HCT116 (cell line): Measurements from ENCODE around the gene RMND5A.

ENCODE experiments used
- ATF3 ChIP-seq: IDR thresholded peaks from 2 replicates; pipeline ENCODE4 v1.6.1; 2012
- CTCF ChIP-seq, 3 experiments: fragments of 200-600 bp in 1 of 3; sonication (generic) in 1 of 3; IDR thresholded peaks in 2 of 3; conservative IDR thresholded peaks in 1 of 3; 2 replicates each; pipeline ENCODE4 v1.5.1; 2012 to 2017; ENCODE audit warnings: low read depth in 2 of 3, low read length in 2 of 3, antibody characterized with exemption in 1 of 3, borderline replicate concordance in 1 of 3, control low read depth in 1 of 3, mild to moderate bottlenecking in 1 of 3, mixed read lengths in 1 of 3, mixed run types in 1 of 3, moderate library complexity in 1 of 3; ENCODE audit not compliant: insufficient read depth in 1 of 3
- EGR1 ChIP-seq: IDR thresholded peaks from 2 replicates; pipeline ENCODE4 v1.6.1; 2012; ENCODE audit warnings: low read depth
- ELF1 ChIP-seq: IDR thresholded peaks from 2 replicates; pipeline ENCODE4 v1.6.1; 2012; ENCODE audit warnings: low read depth, borderline replicate concordance
- EZH2 ChIP-seq: fragments of 200-600 bp; sonication (generic); IDR thresholded peaks from 2 replicates; pipeline ENCODE4 v1.6.1; 2017; ENCODE audit warnings: antibody characterized with exemption, mixed run types
- EZH2phosphoT487 ChIP-seq: fragments of 200-600 bp; IDR thresholded peaks from 2 replicates; pipeline ENCODE4 v1.6.1; 2018; ENCODE audit warnings: antibody characterized with exemption, borderline replicate concordance
- FOSL1 ChIP-seq: IDR thresholded peaks from 2 replicates; pipeline ENCODE4 v1.6.1; 2012; ENCODE audit warnings: low read depth
- POLR2A ChIP-seq: IDR thresholded peaks from 2 replicates; pipeline ENCODE4 v1.7.0; 2011; ENCODE audit warnings: borderline replicate concordance; ENCODE audit not compliant: insufficient read depth, insufficient read length; ENCODE audit errors: extremely low read depth
- POLR2AphosphoS5 ChIP-seq: IDR thresholded peaks from 2 replicates; pipeline ENCODE4 v1.6.1; 2011; ENCODE audit warnings: mild to moderate bottlenecking, low read depth, low read length, moderate library complexity
- SP1 ChIP-seq: IDR thresholded peaks from 2 replicates; pipeline ENCODE4 v1.6.1; 2012; ENCODE audit warnings: low read depth
- TCF7L2 ChIP-seq: IDR thresholded peaks from 2 replicates; pipeline ENCODE4 v1.7.0; 2011; ENCODE audit warnings: borderline replicate concordance, inconsistent platforms; ENCODE audit not compliant: insufficient read depth, insufficient read length; ENCODE audit errors: extremely low read depth
- YY1 ChIP-seq: IDR thresholded peaks from 2 replicates; pipeline ENCODE4 v1.6.1; 2011; ENCODE audit warnings: low read length, low read depth, moderate library complexity, mild to moderate bottlenecking; ENCODE audit not compliant: insufficient replicate concordance; ENCODE audit errors: extremely low read depth
- ZFX ChIP-seq: fragments of 450-650 bp; IDR thresholded peaks from 2 replicates; pipeline ENCODE4 v1.6.1; 2017
- TF ChIP-seq, protein P1 (sequence below): IDR thresholded peaks from 2 replicates; pipeline ENCODE4 v1.6.1; 2012; ENCODE audit warnings: low read depth

GRCh38 chr2:86679036-86679435 is 41.1 kb upstream of the RMND5A start:
- TF ChIP-seq TCF7L2 = no peak
- TF ChIP-seq CTCF (IDR thresholded peaks at IDR 0.05 in 2 of 3, conservative IDR thresholded peaks at IDR 0.05 in 1 of 3; ENCODE audit: borderline replicate concordance in 1 of 3, insufficient read depth in 1 of 3, low read depth in 2 of 3, low read length in 2 of 3) = no peak
- no peak for TF ChIP-seq EZH2phosphoT487
- TF ChIP-seq YY1 = no peak
- TF ChIP-seq POLR2A = no peak
- no peak for TF ChIP-seq EGR1
- no peak for TF ChIP-seq POLR2AphosphoS5
- TF ChIP-seq FOSL1 = no peak
- no peak for TF ChIP-seq ATF3
- no peak for TF ChIP-seq ZFX
- no peak for TF ChIP-seq SP1
- TF ChIP-seq, protein P1, sequence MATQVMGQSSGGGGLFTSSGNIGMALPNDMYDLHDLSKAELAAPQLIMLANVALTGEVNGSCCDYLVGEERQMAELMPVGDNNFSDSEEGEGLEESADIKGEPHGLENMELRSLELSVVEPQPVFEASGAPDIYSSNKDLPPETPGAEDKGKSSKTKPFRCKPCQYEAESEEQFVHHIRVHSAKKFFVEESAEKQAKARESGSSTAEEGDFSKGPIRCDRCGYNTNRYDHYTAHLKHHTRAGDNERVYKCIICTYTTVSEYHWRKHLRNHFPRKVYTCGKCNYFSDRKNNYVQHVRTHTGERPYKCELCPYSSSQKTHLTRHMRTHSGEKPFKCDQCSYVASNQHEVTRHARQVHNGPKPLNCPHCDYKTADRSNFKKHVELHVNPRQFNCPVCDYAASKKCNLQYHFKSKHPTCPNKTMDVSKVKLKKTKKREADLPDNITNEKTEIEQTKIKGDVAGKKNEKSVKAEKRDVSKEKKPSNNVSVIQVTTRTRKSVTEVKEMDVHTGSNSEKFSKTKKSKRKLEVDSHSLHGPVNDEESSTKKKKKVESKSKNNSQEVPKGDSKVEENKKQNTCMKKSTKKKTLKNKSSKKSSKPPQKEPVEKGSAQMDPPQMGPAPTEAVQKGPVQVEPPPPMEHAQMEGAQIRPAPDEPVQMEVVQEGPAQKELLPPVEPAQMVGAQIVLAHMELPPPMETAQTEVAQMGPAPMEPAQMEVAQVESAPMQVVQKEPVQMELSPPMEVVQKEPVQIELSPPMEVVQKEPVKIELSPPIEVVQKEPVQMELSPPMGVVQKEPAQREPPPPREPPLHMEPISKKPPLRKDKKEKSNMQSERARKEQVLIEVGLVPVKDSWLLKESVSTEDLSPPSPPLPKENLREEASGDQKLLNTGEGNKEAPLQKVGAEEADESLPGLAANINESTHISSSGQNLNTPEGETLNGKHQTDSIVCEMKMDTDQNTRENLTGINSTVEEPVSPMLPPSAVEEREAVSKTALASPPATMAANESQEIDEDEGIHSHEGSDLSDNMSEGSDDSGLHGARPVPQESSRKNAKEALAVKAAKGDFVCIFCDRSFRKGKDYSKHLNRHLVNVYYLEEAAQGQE = no peak
- TF ChIP-seq ELF1 = no peak
- TF ChIP-seq EZH2 = no peak
